ENCODE results near the gene GABRP.

DNA sequence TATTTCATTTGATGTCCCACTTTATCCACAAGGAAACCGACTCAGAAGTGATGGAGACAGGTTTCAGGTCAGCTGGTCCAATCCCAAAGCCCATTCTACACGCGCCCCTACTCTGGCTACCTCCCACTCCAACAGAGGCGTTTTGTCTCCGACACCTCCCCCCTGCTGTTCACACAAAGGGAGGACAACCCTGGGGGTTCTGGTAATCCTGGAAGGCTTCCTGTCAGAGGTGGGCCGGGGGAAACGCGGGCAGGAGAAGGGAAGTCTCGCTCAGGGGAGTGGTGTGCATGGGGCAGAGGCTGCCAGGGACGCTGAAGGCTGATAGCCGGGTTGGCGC is 39.7 kb upstream of the GABRP start:
- TF ChIP-seq, protein P1, sequence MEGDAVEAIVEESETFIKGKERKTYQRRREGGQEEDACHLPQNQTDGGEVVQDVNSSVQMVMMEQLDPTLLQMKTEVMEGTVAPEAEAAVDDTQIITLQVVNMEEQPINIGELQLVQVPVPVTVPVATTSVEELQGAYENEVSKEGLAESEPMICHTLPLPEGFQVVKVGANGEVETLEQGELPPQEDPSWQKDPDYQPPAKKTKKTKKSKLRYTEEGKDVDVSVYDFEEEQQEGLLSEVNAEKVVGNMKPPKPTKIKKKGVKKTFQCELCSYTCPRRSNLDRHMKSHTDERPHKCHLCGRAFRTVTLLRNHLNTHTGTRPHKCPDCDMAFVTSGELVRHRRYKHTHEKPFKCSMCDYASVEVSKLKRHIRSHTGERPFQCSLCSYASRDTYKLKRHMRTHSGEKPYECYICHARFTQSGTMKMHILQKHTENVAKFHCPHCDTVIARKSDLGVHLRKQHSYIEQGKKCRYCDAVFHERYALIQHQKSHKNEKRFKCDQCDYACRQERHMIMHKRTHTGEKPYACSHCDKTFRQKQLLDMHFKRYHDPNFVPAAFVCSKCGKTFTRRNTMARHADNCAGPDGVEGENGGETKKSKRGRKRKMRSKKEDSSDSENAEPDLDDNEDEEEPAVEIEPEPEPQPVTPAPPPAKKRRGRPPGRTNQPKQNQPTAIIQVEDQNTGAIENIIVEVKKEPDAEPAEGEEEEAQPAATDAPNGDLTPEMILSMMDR (IDR thresholded peaks at IDR 0.05), result no peak
- TF ChIP-seq POLR2A (IDR thresholded peaks at IDR 0.05), result no peak
- TF ChIP-seq EP300 (IDR thresholded peaks at IDR 0.05), result no peak
